Hepatocyte (in vitro differentiated cells): Measurements from ENCODE around the gene SLC23A2. TPM values are rescaled to one million over a fixed set of nuclear protein-coding genes. Genes with fewer than 3 reads are reported as not detected.

ENCODE experiments used
- DNase-seq: peaks from one replicate; pipeline ENCODE4 v3.0.0-alpha.2; 2016; ENCODE audit warnings: low spot score
- H2AFZ ChIP-seq: fragments of 200-600 bp; sonication (generic); 2 replicates; pipeline ENCODE4 v1.6.0; 2016; ENCODE audit warnings: antibody characterized with exemption, mild to moderate bottlenecking
- H3K27ac ChIP-seq: fragments of 200-600 bp; sonication (generic); 2 replicates; pipeline ENCODE4 v1.5.1; 2016; ENCODE audit warnings: mild to moderate bottlenecking
- H3K27me3 ChIP-seq: fragments of 200-600 bp; sonication (generic); 2 replicates; pipeline ENCODE4 v1.6.1; 2016
- H3K36me3 ChIP-seq: fragments of 200-600 bp; sonication (generic); replicated peaks from 2 replicates; pipeline ENCODE4 v1.5.1; 2016; ENCODE audit warnings: low read depth; ENCODE audit not compliant: insufficient read depth
- H3K4me1 ChIP-seq: fragments of 200-600 bp; sonication (generic); 2 replicates; pipeline ENCODE4 v1.5.1; 2016; ENCODE audit warnings: mild to moderate bottlenecking, moderate library complexity; ENCODE audit not compliant: insufficient read depth
- H3K4me2 ChIP-seq: fragments of 200-600 bp; sonication (generic); 2 replicates; pipeline ENCODE4 v1.6.0; 2016
- H3K4me3 ChIP-seq: fragments of 200-600 bp; sonication (generic); 2 replicates; pipeline ENCODE4 v1.5.1; 2016; ENCODE audit warnings: mild to moderate bottlenecking
- H3K79me2 ChIP-seq: fragments of 200-600 bp; sonication (generic); 2 replicates; pipeline ENCODE4 v1.6.0; 2017; ENCODE audit warnings: mild to moderate bottlenecking
- H3K9me2 ChIP-seq: fragments of 200-600 bp; sonication (generic); replicated peaks from 2 replicates; pipeline ENCODE4 v1.6.0; 2017; ENCODE audit warnings: mild to moderate bottlenecking; ENCODE audit not compliant: insufficient read depth
- H3K9me3 ChIP-seq: fragments of 200-600 bp; sonication (generic); 2 replicates; pipeline ENCODE4 v1.5.1; 2016; ENCODE audit warnings: low read depth, mild to moderate bottlenecking
- H4K20me1 ChIP-seq: fragments of 200-600 bp; sonication (generic); 2 replicates; pipeline ENCODE4 v1.6.0; 2016; ENCODE audit warnings: mild to moderate bottlenecking; ENCODE audit not compliant: insufficient read depth, poor library complexity, severe bottlenecking
- EZH2 ChIP-seq: fragments of 200-600 bp; sonication (generic); IDR thresholded peaks from 2 replicates; pipeline ENCODE4 v1.6.1; 2016; ENCODE audit warnings: antibody characterized with exemption, mild to moderate bottlenecking, borderline replicate concordance
- EZH2phosphoT487 ChIP-seq: fragments of 200-600 bp; sonication (generic); IDR thresholded peaks from one replicate; pipeline ENCODE4 v1.6.1; 2018; ENCODE audit warnings: antibody characterized with exemption, mild to moderate bottlenecking, low read depth, moderate library complexity; ENCODE audit not compliant: unreplicated experiment, severe bottlenecking
- WGBS: methylation state at CpG from one replicate; pipeline ENCODE4 v1.1.6; 2016; ENCODE audit warnings: low lambda C conversion rate; ENCODE audit errors: missing lambda C conversion rate; 5-methylcytosine and 5-hydroxymethylcytosine counted together
- polyA plus RNA-seq: library from polyadenylated mRNA; unstranded; fragments of >200 nt; fragmentation: Nextera tagmentation; extraction: Ambion mirVana; gene quantifications from 2 replicates; pipeline ENCODE4 v1.2.1, GENCODE V29; 2016
- total RNA-seq: library from RNA; depleted of rRNA; stranded (reverse); fragments of >200 nt; gene quantifications from 2 replicates; pipeline ENCODE4 v1.2.3, GENCODE V29; 2014
- TF ChIP-seq, protein P1 (sequence below): fragments of 200-600 bp; sonication (generic); IDR thresholded peaks from 2 replicates; pipeline ENCODE4 v1.5.1; 2016; ENCODE audit warnings: antibody characterized with exemption, mild to moderate bottlenecking; ENCODE audit not compliant: poor library complexity

The SLC23A2 gene
- total and polyA plus RNA-seq, 2 experiments from 2014 or later, result 8.2 to 13.3 TPM

DNA sequence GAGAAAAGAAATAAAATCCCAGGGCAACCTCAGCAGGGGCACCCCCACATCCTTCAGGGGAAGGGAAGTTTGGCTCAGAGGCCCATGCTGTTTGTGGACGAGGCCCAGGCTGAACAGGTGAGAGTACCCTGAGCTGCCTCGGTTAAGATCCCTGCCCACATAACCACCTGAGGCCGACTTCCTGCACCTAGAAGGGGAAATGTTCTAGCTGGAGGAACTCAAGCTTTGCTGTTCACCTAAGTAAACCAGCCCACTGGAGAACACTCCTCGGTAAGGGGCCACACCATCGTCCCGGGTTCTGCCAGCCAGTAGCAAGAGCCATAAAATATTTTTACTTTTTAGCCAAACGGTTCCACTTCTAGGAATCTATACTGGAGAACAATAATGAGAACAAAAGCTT lies 88.2 kb downstream of the SLC23A2 start:
- H3K27me3 ChIP-seq, result no peaks in the 10 kb centered on the region

DNA sequence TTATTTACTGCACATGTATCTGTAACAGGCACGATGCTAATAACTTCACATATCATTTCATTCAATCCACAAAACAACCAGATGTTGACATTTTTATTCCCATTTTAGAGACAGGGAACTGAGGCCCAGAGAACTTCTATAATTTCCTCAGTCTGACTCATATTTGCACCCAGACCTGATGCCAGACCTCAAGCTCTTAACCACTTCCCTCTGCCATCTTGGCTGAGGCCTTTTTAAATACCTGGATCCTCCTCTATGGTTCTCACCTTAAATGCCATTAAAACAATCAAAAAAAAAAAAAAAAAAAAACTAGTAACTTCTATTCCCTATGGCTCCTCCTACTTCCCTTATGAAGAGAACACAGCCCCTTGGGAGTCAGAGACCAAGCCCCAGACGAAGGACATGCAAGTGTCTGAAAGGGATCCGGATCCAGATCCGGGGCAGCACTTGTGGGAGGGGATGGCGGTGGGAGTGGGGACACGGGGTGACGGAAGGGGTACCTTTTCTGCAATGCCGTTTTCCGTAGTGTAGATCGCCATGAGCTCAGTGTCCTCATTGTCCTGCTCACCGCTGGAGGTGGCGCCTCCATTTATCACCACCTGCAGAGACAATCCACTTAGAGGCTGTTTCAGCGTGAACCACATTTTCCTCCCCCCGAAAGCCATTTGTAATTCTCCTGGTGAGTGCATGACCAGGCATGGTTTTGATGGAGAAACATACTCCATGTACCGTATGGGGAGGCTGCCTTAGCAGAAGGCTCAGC lies 88.7 kb downstream of the SLC23A2 start:
- Histone ChIP-seq H3K27me3 (no peaks in the 10 kb centered on the region), H3K9me2 (no peaks in the 10 kb centered on the region), H3K4me2 (no peak overlapping the region), H3K4me1 (no peaks in the 10 kb centered on the region), H3K36me3 (no peaks in the 10 kb centered on the region), H3K4me3 (no peak overlapping the region), H2AFZ (no peak overlapping the region), H3K9me3 (no peaks in the 10 kb centered on the region), H3K27ac (no peak overlapping the region), H4K20me1 (no peaks in the 10 kb centered on the region), H3K79me2 (no peaks in the 10 kb centered on the region)
- TF ChIP-seq, protein P1, sequence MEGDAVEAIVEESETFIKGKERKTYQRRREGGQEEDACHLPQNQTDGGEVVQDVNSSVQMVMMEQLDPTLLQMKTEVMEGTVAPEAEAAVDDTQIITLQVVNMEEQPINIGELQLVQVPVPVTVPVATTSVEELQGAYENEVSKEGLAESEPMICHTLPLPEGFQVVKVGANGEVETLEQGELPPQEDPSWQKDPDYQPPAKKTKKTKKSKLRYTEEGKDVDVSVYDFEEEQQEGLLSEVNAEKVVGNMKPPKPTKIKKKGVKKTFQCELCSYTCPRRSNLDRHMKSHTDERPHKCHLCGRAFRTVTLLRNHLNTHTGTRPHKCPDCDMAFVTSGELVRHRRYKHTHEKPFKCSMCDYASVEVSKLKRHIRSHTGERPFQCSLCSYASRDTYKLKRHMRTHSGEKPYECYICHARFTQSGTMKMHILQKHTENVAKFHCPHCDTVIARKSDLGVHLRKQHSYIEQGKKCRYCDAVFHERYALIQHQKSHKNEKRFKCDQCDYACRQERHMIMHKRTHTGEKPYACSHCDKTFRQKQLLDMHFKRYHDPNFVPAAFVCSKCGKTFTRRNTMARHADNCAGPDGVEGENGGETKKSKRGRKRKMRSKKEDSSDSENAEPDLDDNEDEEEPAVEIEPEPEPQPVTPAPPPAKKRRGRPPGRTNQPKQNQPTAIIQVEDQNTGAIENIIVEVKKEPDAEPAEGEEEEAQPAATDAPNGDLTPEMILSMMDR, result no peak
- TF ChIP-seq EZH2 (no peak), EZH2phosphoT487 (no peak)
- no peak for DNase-seq
- WGBS, result 88% methylated on average over 15 of the region's 15 CpGs

More for the DNA sequence above, 88.2 kb downstream of the SLC23A2 start:
- Histone ChIP-seq H3K4me2 (no peak overlapping the region), H3K9me3 (no peaks in the 10 kb centered on the region), H3K79me2 (no peaks in the 10 kb centered on the region), H3K36me3 (no peaks in the 10 kb centered on the region), H3K4me3 (no peak overlapping the region), H2AFZ (no peak overlapping the region), H4K20me1 (no peaks in the 10 kb centered on the region), H3K27ac (no peak overlapping the region), H3K4me1 (no peaks in the 10 kb centered on the region), H3K9me2 (no peaks in the 10 kb centered on the region)
- DNase-seq, result no peak
- WGBS, result 95% methylated on average over 7 of the region's 7 CpGs
- TF ChIP-seq EZH2, result no peak
- TF ChIP-seq, protein P1, result no peak
- no peak for TF ChIP-seq EZH2phosphoT487

DNA sequence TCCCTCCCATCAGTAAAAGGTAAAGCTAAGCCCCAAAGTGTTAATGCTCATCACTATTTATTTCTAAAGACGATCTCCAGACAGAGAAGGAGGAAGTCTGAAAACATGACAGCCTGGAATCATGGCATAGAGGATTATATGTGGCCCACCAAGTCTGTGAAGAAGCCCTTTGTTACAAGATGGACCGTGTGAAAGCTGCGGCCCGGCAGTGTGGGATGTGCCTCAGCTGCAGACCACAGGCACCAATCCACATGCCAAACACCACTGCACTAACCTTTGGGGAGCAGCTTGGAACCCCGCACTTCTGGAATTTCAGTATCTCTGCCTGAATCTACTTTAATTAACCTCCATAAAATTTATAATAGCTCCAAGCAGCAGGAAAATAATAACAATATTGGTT lies 90.4 kb downstream of the SLC23A2 start:
- H3K9me2 ChIP-seq, result no peaks in the 10 kb centered on the region
- no peak overlapping the region for H3K27ac ChIP-seq
- no peaks in the 10 kb centered on the region for H3K79me2 ChIP-seq
- 79% methylated on average over 5 of the region's 5 CpGs for WGBS
- TF ChIP-seq EZH2phosphoT487, result no peak
- TF ChIP-seq EZH2, result no peak
- TF ChIP-seq, protein P1, result no peak
- H4K20me1 ChIP-seq, result no peaks in the 10 kb centered on the region
- no peaks in the 10 kb centered on the region for H3K9me3 ChIP-seq
- no peaks in the 10 kb centered on the region for H3K36me3 ChIP-seq
- no peaks in the 10 kb centered on the region for H3K27me3 ChIP-seq
- no peak overlapping the region for H2AFZ ChIP-seq
- no peak overlapping the region for H3K4me3 ChIP-seq
- peaks cover under 1% of the 10 kb centered on the region for H3K4me1 ChIP-seq
- H3K4me2 ChIP-seq, result no peak overlapping the region
- no peak for DNase-seq
